IMR-90 (cell line): Measurements from ENCODE around the gene KIF6. TPM values are rescaled to one million over a fixed set of nuclear protein-coding genes. Genes with fewer than 3 reads are reported as not detected.

Source experiments
- ATAC-seq: fragments of 200-7000 bp; cut with Tn5 transposase; 2 replicates; pipeline ENCODE4 v1.9.1; 2020; ENCODE audit warnings: low read depth, mild to moderate bottlenecking, moderate library complexity
- BruUV-seq: library from RNA; stranded (reverse); fragments of 400-500 nt; replicated peaks from 2 replicates; lab custom pipeline; 2021; lab: Mats Ljungman, UMichigan
- CTCF ChIA-PET: fragments of 300-600 bp; formaldehyde crosslinking; extraction: SDS; loops from one replicate; lab custom pipeline; 2021; ENCODE audit warnings: antibody characterized with exemption; lab: Yijun Ruan, JAX
- POLR2A ChIA-PET: fragments of 300-600 bp; sonication (Branson Sonifier 250); formaldehyde crosslinking; loops from one replicate; lab custom pipeline; 2022; ENCODE audit warnings: antibody characterized with exemption; ENCODE audit not compliant: unreplicated experiment; lab: Charles Lee
- DNase-seq: peaks from one replicate; pipeline ENCODE4 v3.0.0; 2013
- H2AFZ ChIP-seq: replicated peaks from 2 replicates; pipeline ENCODE3; 2013; ENCODE audit warnings: low read length, mild to moderate bottlenecking; ENCODE audit not compliant: poor library complexity
- H2AK5ac ChIP-seq: 2 replicates; pipeline ENCODE4 v1.6.1; 2013; ENCODE audit warnings: low read depth, low read length, inconsistent platforms
- H2AK9ac ChIP-seq: replicated peaks from 2 replicates; pipeline ENCODE3; 2013; ENCODE audit warnings: mild to moderate bottlenecking, low read depth, low read length, moderate library complexity; ENCODE audit not compliant: poor library complexity
- H2BK120ac ChIP-seq: 2 replicates; pipeline ENCODE4 v1.6.1; 2013; ENCODE audit warnings: low read depth, low read length, inconsistent platforms
- H2BK15ac ChIP-seq: 3 replicates; pipeline ENCODE4 v1.6.1; 2013; ENCODE audit warnings: low read depth, low read length, inconsistent platforms
- H2BK20ac ChIP-seq: 2 replicates; pipeline ENCODE4 v1.6.1; 2013; ENCODE audit warnings: low read depth, mild to moderate bottlenecking, inconsistent platforms, low read length, moderate library complexity
- H2BK5ac ChIP-seq: 2 replicates; pipeline ENCODE4 v1.6.1; 2013; ENCODE audit warnings: mild to moderate bottlenecking, low read depth, low read length, inconsistent platforms; ENCODE audit not compliant: poor library complexity, severe bottlenecking
- H3K14ac ChIP-seq: replicated peaks from 2 replicates; pipeline ENCODE4 v1.6.1; 2013; ENCODE audit warnings: low read depth, low read length, inconsistent platforms
- H3K18ac ChIP-seq: 2 replicates; pipeline ENCODE4 v1.6.1; 2013; ENCODE audit warnings: low read depth, low read length, control low read depth
- H3K23ac ChIP-seq: 2 replicates; pipeline ENCODE4 v1.6.1; 2013; ENCODE audit warnings: low read depth, low read length, inconsistent platforms
- H3K27ac ChIP-seq: 2 replicates; pipeline ENCODE4 v1.5.1; 2013; ENCODE audit warnings: mild to moderate bottlenecking, control low read depth, low read length; ENCODE audit not compliant: insufficient read depth
- H3K27me3 ChIP-seq: 2 replicates; pipeline ENCODE4 v1.6.1; 2013; ENCODE audit warnings: low read length; ENCODE audit not compliant: control insufficient read depth, insufficient read depth
- H3K36me3 ChIP-seq: 2 replicates; pipeline ENCODE4 v1.6.1; 2013; ENCODE audit warnings: low read length, mixed read lengths; ENCODE audit not compliant: control insufficient read depth, insufficient read depth
- H3K4ac ChIP-seq: 2 replicates; pipeline ENCODE4 v1.6.1; 2013; ENCODE audit warnings: low read depth, low read length, inconsistent platforms
- H3K4me1 ChIP-seq: 2 replicates; pipeline ENCODE4 v1.6.1; 2013; ENCODE audit warnings: low read length, mixed read lengths; ENCODE audit not compliant: control insufficient read depth, insufficient read depth
- H3K4me2 ChIP-seq: 2 replicates; pipeline ENCODE4 v1.6.1; 2013; ENCODE audit warnings: low read depth, mild to moderate bottlenecking, control low read depth, low read length, moderate library complexity
- H3K4me3 ChIP-seq: 2 replicates; pipeline ENCODE4 v1.5.1; 2013; ENCODE audit warnings: low read depth, mild to moderate bottlenecking, control low read depth, low read length, moderate library complexity; ENCODE audit not compliant: insufficient read depth
- H3K56ac ChIP-seq: 2 replicates; pipeline ENCODE4 v1.6.1; 2013; ENCODE audit warnings: low read length, inconsistent platforms; ENCODE audit not compliant: insufficient read depth; ENCODE audit errors: extremely low read depth
- H3K79me1 ChIP-seq, 2 experiments: 2 replicates each; pipeline ENCODE4 v1.6.1; 2013; ENCODE audit warnings: low read length in 2 of 2, inconsistent platforms in 1 of 2, low read depth in 1 of 2
- H3K9ac ChIP-seq: 2 replicates; pipeline ENCODE4 v1.6.1; 2013; ENCODE audit warnings: low read depth, low read length, control low read depth
- H3K9me1 ChIP-seq: 2 replicates; pipeline ENCODE4 v1.6.1; 2013; ENCODE audit warnings: low read length, inconsistent platforms; ENCODE audit not compliant: insufficient read depth
- H3K9me3 ChIP-seq: 2 replicates; pipeline ENCODE4 v1.6.1; 2013; ENCODE audit warnings: low read length; ENCODE audit not compliant: control insufficient read depth, insufficient read depth
- H4K20me1 ChIP-seq: 2 replicates; pipeline ENCODE4 v1.6.1; 2013; ENCODE audit warnings: low read length, inconsistent platforms; ENCODE audit not compliant: insufficient read depth
- H4K5ac ChIP-seq: 2 replicates; pipeline ENCODE4 v1.6.1; 2013; ENCODE audit warnings: mild to moderate bottlenecking, low read depth, low read length, control low read depth
- H4K8ac ChIP-seq, 2 experiments: 2 replicates each; pipeline ENCODE4 v1.6.1; 2013; ENCODE audit warnings: low read depth in 2 of 2, low read length in 2 of 2, control low read depth in 1 of 2, inconsistent platforms in 1 of 2
- H4K91ac ChIP-seq: 2 replicates; pipeline ENCODE4 v1.6.1; 2013; ENCODE audit warnings: low read depth, low read length, inconsistent platforms; ENCODE audit not compliant: insufficient read depth
- CEBPB ChIP-seq: IDR thresholded peaks from 2 replicates; pipeline ENCODE4 v1.6.1; 2012; ENCODE audit warnings: low read depth, low read length, improper control_type of control experiment
- CHD1 ChIP-seq: IDR thresholded peaks from 2 replicates; pipeline ENCODE4 v1.6.1; 2012; ENCODE audit warnings: low read depth, low read length, improper control_type of control experiment
- MAFK ChIP-seq: IDR thresholded peaks from 2 replicates; pipeline ENCODE4 v1.6.1; 2012; ENCODE audit warnings: low read depth, low read length, improper control_type of control experiment
- MAZ ChIP-seq: IDR thresholded peaks from 2 replicates; pipeline ENCODE4 v1.6.1; 2012; ENCODE audit warnings: low read depth, mild to moderate bottlenecking, low read length, improper control_type of control experiment, moderate library complexity, borderline replicate concordance
- MXI1 ChIP-seq: IDR thresholded peaks from 2 replicates; pipeline ENCODE4 v1.6.1; 2012; ENCODE audit warnings: low read depth, mild to moderate bottlenecking, low read length, moderate library complexity, borderline replicate concordance
- RCOR1 ChIP-seq: IDR thresholded peaks from 2 replicates; pipeline ENCODE4 v1.6.1; 2012; ENCODE audit warnings: mild to moderate bottlenecking, low read length, improper control_type of control experiment; ENCODE audit not compliant: insufficient replicate concordance
- RFX5 ChIP-seq: IDR thresholded peaks from 2 replicates; pipeline ENCODE4 v1.8.0; 2012; ENCODE audit warnings: low read depth, mild to moderate bottlenecking, low read length, moderate library complexity
- WGBS, 2 experiments: methylation state at CpG; one replicate each; pipeline versions ENCODE4 v1.1.5 to v1.1.7; 2013; ENCODE audit warnings: missing lambda C conversion rate in 2 of 2; ENCODE audit not compliant: insufficient read length in 1 of 2; ENCODE audit errors: extremely low coverage in 2 of 2; 5-methylcytosine and 5-hydroxymethylcytosine counted together
- dilution Hi-C: fragments of 300-500 bp; cut with HindIII; formaldehyde crosslinking; loops from one replicate; pipeline ENCODE4 v1.14.3; 2018; ENCODE audit warnings: low sequenced_read_pairs; ENCODE audit not compliant: unreplicated experiment
- in situ Hi-C: fragments of 300-500 bp; cut with MboI; formaldehyde crosslinking; loops from 3 replicates; pipeline ENCODE4 v1.14.3; 2019; ENCODE audit warnings: low sequenced_read_pairs, inconsistent platforms, mixed read lengths
- intact Hi-C: fragments of 100-400 bp; cut with micrococcal nuclease; formaldehyde crosslinking; loops from 2 replicates; pipeline ENCODE4 v1.10.0; 2022
- polyA plus RNA-seq, 3 experiments: library from polyadenylated mRNA; depleted of rRNA; stranded (reverse); fragments of >200 nt; gene quantifications; 2 replicates each; pipeline ENCODE4 v1.2.3, GENCODE V29; 2012; ENCODE audit warnings: low replicate concordance in 1 of 3
- total RNA-seq: library from RNA; depleted of rRNA; stranded (reverse); fragments of >200 nt; gene quantifications from 2 replicates; pipeline ENCODE4 v1.2.3, GENCODE V29; 2012
- TF ChIP-seq, protein P1 (sequence below): conservative IDR thresholded peaks from 2 replicates; pipeline ENCODE4 v1.5.1; 2012; ENCODE audit warnings: mild to moderate bottlenecking, low read depth, low read length, improper control_type of control experiment
- TF ChIP-seq, protein P2 (sequence below): fragments of 150-350 bp; IDR thresholded peaks from 2 replicates; pipeline ENCODE4 v1.6.1; 2016; ENCODE audit warnings: low read depth, mild to moderate bottlenecking, low read length, moderate library complexity, borderline replicate concordance

Gene KIF6
- total and polyA plus RNA-seq, 2 of the 4 experiments (the other 2 are of a cell fraction): under 0.01 to 0.10 TPM

DNA sequence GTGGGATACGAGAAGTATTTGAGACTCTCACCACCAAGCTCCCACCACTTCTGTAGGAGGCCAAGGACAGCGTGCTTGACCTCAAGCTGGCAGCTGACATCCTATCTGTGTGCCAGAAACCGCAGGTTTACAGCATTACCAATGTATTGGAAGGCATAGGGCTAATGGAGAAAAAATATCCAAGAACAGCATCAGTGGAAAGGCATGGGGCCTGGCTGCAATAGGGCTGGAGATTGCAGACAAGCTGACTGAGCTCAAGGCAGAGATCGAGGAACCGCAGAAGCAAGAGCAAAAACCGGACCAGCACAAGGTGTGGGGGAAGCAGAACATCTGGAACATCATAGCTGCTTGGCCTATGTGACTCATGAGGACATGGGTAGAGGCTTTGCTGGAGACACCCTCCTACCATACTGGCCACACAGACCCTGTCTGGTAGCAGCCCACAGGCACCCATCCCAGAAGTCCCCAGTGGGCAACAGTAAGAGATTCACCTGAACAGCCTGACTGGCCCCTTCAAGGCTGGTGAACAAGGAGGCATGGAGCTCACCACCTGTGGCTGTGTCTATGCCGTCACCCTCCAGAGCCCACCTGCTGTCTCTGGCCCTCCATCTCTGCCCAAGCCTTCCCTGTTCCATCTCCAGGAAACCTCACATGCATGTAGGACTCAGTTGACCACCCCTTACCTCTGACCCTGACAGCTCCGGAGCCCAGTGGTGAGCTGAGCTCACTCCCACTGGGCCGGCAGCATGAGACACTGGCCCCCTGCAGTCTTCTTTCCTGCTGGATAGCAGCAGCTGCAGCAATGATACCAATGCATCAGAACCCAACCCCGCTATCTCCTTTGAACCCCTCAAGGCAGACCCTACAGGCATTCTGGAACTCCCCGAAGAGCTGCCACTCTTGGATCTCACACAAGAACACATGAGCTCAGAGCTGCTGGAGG lies 171.1 kb downstream of the KIF6 start:
- Histone ChIP-seq H3K79me1 (no peaks in the 10 kb centered on the region), H2BK5ac (no peak overlapping the region), H2BK15ac (no peak overlapping the region), H3K23ac (no peak overlapping the region), H2AK9ac (no peak overlapping the region), H2AFZ (peak overlapping the region; percentile 51), H3K9me1 (no peaks in the 10 kb centered on the region), H3K27ac (no peak overlapping the region), H4K8ac (no peak overlapping the region), H4K91ac (no peak overlapping the region), H4K5ac (no peak overlapping the region), H3K56ac (no peak overlapping the region), H3K36me3 (no peaks in the 10 kb centered on the region), H2BK120ac (no peak overlapping the region), H3K9ac (no peak overlapping the region), H3K4me2 (no peak overlapping the region), H3K4ac (no peak overlapping the region), H3K4me1 (no peaks in the 10 kb centered on the region), H4K20me1 (no peaks in the 10 kb centered on the region), H2AK5ac (no peak overlapping the region), H3K18ac (no peak overlapping the region), H3K27me3 (no peaks in the 10 kb centered on the region), H3K4me3 (no peak overlapping the region), H3K14ac (no peak overlapping the region), H3K9me3 (no peaks in the 10 kb centered on the region), H2BK20ac (no peak overlapping the region)
- in situ Hi-C loops (no loop called here), dilution Hi-C loops (no loop called here), intact Hi-C loops (no loop called here)
- DNase-seq: no peak
- BruUV-seq: no TSS peak
- no peak for ATAC-seq
- WGBS, 2 experiments: 70% methylated on average over 2 of the region's 11 CpGs; no CpG with 5 or more reads in 1 of the 2 experiments
- ChIA-PET CTCF (interaction anchor here (1.1 kb wide), 2 partner anchors 11 to 24 kb away, joined by 3 read pairs; no protein-coding TSS in a partner anchor), POLR2A (no interaction called here)
- TF ChIP-seq, protein P1, sequence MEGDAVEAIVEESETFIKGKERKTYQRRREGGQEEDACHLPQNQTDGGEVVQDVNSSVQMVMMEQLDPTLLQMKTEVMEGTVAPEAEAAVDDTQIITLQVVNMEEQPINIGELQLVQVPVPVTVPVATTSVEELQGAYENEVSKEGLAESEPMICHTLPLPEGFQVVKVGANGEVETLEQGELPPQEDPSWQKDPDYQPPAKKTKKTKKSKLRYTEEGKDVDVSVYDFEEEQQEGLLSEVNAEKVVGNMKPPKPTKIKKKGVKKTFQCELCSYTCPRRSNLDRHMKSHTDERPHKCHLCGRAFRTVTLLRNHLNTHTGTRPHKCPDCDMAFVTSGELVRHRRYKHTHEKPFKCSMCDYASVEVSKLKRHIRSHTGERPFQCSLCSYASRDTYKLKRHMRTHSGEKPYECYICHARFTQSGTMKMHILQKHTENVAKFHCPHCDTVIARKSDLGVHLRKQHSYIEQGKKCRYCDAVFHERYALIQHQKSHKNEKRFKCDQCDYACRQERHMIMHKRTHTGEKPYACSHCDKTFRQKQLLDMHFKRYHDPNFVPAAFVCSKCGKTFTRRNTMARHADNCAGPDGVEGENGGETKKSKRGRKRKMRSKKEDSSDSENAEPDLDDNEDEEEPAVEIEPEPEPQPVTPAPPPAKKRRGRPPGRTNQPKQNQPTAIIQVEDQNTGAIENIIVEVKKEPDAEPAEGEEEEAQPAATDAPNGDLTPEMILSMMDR: no peak
- TF ChIP-seq RCOR1 (no peak), RFX5 (no peak), CEBPB (no peak), MAZ (no peak), CHD1 (no peak), MAFK (no peak), MXI1 (no peak)
- TF ChIP-seq, protein P2, sequence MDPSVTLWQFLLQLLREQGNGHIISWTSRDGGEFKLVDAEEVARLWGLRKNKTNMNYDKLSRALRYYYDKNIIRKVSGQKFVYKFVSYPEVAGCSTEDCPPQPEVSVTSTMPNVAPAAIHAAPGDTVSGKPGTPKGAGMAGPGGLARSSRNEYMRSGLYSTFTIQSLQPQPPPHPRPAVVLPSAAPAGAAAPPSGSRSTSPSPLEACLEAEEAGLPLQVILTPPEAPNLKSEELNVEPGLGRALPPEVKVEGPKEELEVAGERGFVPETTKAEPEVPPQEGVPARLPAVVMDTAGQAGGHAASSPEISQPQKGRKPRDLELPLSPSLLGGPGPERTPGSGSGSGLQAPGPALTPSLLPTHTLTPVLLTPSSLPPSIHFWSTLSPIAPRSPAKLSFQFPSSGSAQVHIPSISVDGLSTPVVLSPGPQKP: no peak
